Neural crest cell (in vitro differentiated cells): ENCODE results near the gene SLC39A7. TPM values are rescaled to one million over a fixed set of nuclear protein-coding genes. Genes with fewer than 3 reads are reported as not detected.

ENCODE experiments used
- DNase-seq: peaks from one replicate; pipeline ENCODE4 v3.0.0; 2021; ENCODE audit warnings: low read depth, mixed read lengths, low spot score
- H3K27ac Mint-ChIP-seq: one replicate; pipeline ENCODE4 v1.8.0; 2021; ENCODE audit warnings: mild to moderate bottlenecking, mixed read lengths; ENCODE audit not compliant: unreplicated experiment
- H3K27me3 Mint-ChIP-seq: 2 replicates; pipeline ENCODE4 v1.8.0; 2021; ENCODE audit warnings: low read depth, mild to moderate bottlenecking, mixed read lengths
- H3K36me3 Mint-ChIP-seq: 2 replicates; pipeline ENCODE4 v1.8.0; 2021; ENCODE audit warnings: low read depth, mild to moderate bottlenecking, mixed read lengths
- H3K4me1 Mint-ChIP-seq: 2 replicates; pipeline ENCODE4 v1.8.0; 2021; ENCODE audit warnings: mixed read lengths
- H3K4me3 Mint-ChIP-seq: one replicate; pipeline ENCODE4 v1.8.0; 2021; ENCODE audit warnings: mild to moderate bottlenecking, mixed read lengths
- H3K9me3 Mint-ChIP-seq: 2 replicates; pipeline ENCODE4 v1.8.0; 2021; ENCODE audit warnings: mixed read lengths
- CTCF ChIP-seq: fragments of 200-600 bp; sonication (generic); conservative IDR thresholded peaks from 2 replicates; pipeline ENCODE4 v1.5.0; 2021; ENCODE audit warnings: antibody characterized with exemption, mild to moderate bottlenecking
- long read RNA-seq: library from polyadenylated mRNA; unstranded; transcript quantifications from one replicate; pipeline ENCODE4 v2.0.0, GENCODE V29; 2020
- total RNA-seq: library from RNA; stranded (reverse); gene quantifications from 2 replicates; pipeline ENCODE4 v1.2.1, GENCODE V29; 2021

The SLC39A7 gene
- total RNA-seq = 95.7 and 103 TPM in 2 replicates
- long read RNA-seq, partial matches to known transcripts = 6 of 11 reads
- long read RNA-seq, other reads (novel, unspliced or antisense) = 0 of 11 reads

- peak within 1 kb of the TSS; percentile 98 for H3K27ac Mint-ChIP-seq
- H3K9me3 Mint-ChIP-seq = no peaks in the 10 kb centered on the region
- DNase-seq = peak; percentile 98
- H3K4me1 Mint-ChIP-seq = peaks cover 89% of the 10 kb centered on the region
- H3K36me3 Mint-ChIP-seq = peaks cover 28% of the 10 kb centered on the region
- peak within 1 kb of the TSS; percentile 99 for H3K4me3 Mint-ChIP-seq
- H3K27me3 Mint-ChIP-seq = no peaks in the 10 kb centered on the region
- TF ChIP-seq CTCF = no peak
These were observed at the start of gene SLC39A7, which contains the start of gene RXRB for GRCh38 chr6:33200219-33201146. Gene SLC39A7 (plus strand): TSS chr6:33200867. CDS start chr6:33201246, 379 bp downstream. Gene RXRB (minus strand): TSS chr6:33200665. CDS start chr6:33200476, 189 bp downstream.

GRCh38 chr6:33151050-33151449 lies 49.6 kb upstream of the SLC39A7 start:
- peaks cover 9% of the 10 kb centered on the region for H3K9me3 Mint-ChIP-seq
- H3K27me3 Mint-ChIP-seq = peaks cover 45% of the 10 kb centered on the region
- H3K4me1 Mint-ChIP-seq = peaks cover 4% of the 10 kb centered on the region
- no peak overlapping the region for H3K4me3 Mint-ChIP-seq
- H3K27ac Mint-ChIP-seq = no peak overlapping the region
- DNase-seq = no peak
- H3K36me3 Mint-ChIP-seq = no peaks in the 10 kb centered on the region
- TF ChIP-seq CTCF = no peak

GRCh38 chr6:33154349-33154748 lies 46.3 kb upstream of the SLC39A7 start:
- no peaks in the 10 kb centered on the region for H3K4me1 Mint-ChIP-seq
- peaks cover 9% of the 10 kb centered on the region for H3K9me3 Mint-ChIP-seq
- H3K36me3 Mint-ChIP-seq = no peaks in the 10 kb centered on the region
- H3K27me3 Mint-ChIP-seq = peaks cover 33% of the 10 kb centered on the region
- no peak for TF ChIP-seq CTCF
- H3K4me3 Mint-ChIP-seq = no peak overlapping the region
- DNase-seq = no peak
- H3K27ac Mint-ChIP-seq = no peak overlapping the region

- DNase-seq = no peak
- H3K9me3 Mint-ChIP-seq = peaks cover 9% of the 10 kb centered on the region
- H3K27ac Mint-ChIP-seq = no peak overlapping the region
- TF ChIP-seq CTCF = no peak
- H3K27me3 Mint-ChIP-seq = peaks cover 26% of the 10 kb centered on the region
- no peak overlapping the region for H3K4me3 Mint-ChIP-seq
- H3K4me1 Mint-ChIP-seq = peaks cover 8% of the 10 kb centered on the region
- H3K36me3 Mint-ChIP-seq = no peaks in the 10 kb centered on the region
These were observed 44.1 kb upstream of the SLC39A7 start for GRCh38 chr6:33156561-33156960.

GRCh38 chr6:33156964-33157363 lies 43.7 kb upstream of the SLC39A7 start:
- no peak overlapping the region for H3K4me3 Mint-ChIP-seq
- peaks cover 12% of the 10 kb centered on the region for H3K4me1 Mint-ChIP-seq
- peaks cover 6% of the 10 kb centered on the region for H3K9me3 Mint-ChIP-seq
- no peak overlapping the region for H3K27ac Mint-ChIP-seq
- no peak for DNase-seq
- TF ChIP-seq CTCF = no peak
- H3K27me3 Mint-ChIP-seq = peaks cover 23% of the 10 kb centered on the region
- no peaks in the 10 kb centered on the region for H3K36me3 Mint-ChIP-seq
